ENCODE data around the gene ARL10.
A peak's percentile ranks its signal among the peaks of the same experiment; 100 is the strongest.

ARL10 gene

DNA sequence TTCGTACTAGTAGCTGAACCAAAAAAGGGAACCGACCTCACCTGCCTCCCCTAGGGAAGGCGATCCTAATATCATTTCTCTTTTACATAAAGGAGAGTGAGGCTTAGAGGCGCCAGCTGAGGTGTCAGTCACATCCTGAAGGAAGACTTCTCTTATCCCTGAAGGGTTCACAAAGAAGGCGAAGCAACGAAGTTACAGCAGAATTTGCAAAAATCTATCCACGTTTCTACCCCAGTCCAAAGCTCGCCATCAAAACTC lies 3.1 kb upstream of the ARL10 start:
- DNase-seq = no peak

DNA sequence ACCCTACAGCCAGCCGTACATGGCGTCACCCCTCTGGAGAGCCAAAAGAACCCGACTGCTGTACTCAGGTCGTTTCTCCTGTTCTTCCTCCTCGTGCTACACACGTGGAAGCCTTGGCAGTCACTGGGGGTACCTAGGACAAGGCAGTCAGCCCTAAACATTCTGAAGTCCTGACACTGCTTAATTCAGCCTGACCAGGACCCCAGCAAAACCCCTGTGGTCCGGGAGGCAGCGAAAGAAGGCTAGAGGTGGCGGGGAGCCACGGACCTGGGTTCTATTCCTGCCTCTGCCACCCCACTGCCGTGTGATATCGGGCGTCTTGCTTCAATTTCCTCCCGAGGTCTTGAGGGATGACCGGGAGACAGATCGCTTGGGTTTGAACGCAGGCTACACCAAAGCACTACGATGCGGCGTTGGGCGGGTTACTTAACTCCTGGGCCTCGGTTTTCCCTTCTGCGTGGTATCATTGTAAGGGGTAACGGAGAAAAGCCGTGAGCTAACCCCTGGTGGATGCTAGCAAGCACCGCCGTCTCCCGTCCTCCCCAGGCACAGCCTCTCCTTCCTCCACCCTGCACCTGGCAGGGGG lies 429 bp upstream of the ARL10 start:
- no peak for DNase-seq

DNA sequence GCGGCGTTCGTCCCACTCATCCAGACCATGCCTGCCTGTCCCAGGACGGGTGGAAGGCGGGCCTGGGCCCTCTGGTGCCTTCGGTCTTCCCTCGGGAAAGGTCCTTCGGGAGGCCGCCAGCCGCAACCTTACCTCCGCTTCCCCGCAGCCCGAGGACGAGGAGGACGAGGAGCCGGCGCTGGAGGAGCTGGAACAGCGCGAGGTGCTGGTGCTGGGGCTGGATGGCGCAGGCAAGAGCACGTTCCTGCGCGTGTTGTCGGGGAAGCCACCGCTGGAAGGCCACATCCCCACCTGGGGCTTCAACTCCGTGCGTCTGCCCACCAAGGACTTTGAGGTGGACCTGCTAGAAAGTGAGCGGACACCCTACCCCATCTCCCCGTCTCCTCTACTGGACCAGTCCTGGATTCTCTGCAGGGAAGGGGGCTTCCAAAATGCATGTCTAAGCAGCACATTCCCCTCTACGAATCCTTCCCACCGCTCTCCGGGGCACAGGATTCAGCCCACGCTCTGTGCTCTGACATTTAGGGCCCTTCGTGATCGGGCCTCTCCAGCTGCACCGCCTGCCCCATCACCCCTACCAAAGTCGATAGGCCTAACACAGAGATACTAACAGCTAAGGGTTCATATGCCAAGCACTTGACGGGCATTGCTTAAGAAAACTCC lies 1.1 kb downstream of the ARL10 start:
- DNase-seq = no peak

DNA sequence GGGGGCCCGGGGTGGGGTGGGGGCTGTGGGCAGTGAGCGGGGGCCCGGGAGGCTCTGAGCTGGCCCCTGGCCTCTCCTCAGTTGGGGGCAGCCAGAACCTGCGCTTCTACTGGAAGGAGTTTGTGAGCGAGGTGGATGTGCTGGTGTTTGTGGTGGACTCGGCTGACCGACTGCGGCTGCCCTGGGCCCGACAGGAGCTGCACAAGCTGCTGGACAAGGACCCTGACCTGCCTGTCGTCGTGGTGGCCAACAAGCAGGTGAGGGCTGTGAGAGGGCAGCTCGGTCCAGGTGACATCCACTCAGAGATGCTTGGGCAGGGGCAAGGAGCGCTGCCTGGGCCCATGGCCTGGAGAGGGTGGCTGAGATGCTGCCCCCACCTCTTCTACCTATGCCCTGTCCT lies 3.4 kb downstream of the ARL10 start:
- DNase-seq = no peak

DNA sequence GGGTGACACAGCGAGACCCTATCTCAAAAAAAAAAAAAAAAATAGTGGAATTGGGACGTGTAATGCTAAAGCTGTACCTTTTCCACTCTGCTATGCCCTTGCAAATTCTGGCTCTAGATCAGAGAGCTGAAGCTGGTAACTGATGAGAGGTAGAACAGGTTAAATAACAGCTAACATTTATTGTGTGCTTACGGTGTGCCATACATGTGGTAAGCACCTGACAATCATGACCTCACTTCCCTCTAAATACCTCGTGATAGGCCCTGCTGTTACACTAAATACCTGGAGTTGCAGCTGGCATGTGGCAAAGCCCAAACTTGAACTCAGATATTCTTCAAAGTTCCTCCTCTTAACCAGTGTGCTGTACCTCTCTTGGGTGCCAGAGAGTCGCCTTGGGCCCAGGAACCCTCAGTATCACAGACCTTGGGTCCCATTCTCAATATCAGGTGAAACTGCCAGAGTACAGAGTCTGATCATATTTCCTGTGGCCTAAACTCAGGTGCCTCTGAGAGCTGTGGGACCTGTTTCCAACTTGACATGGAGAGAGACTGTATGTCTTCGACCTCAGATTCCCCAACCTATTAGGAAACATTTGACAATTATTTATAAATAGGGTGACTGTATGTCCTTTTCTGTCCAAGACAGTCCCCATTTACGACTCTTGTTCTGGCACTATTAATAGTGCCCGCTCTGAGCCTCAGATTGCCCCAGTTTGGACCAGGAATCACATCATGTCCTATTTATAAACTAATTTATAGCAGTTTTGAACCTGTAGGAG lies 4.8 kb downstream of the ARL10 start:
- DNase-seq = no peak

DNA sequence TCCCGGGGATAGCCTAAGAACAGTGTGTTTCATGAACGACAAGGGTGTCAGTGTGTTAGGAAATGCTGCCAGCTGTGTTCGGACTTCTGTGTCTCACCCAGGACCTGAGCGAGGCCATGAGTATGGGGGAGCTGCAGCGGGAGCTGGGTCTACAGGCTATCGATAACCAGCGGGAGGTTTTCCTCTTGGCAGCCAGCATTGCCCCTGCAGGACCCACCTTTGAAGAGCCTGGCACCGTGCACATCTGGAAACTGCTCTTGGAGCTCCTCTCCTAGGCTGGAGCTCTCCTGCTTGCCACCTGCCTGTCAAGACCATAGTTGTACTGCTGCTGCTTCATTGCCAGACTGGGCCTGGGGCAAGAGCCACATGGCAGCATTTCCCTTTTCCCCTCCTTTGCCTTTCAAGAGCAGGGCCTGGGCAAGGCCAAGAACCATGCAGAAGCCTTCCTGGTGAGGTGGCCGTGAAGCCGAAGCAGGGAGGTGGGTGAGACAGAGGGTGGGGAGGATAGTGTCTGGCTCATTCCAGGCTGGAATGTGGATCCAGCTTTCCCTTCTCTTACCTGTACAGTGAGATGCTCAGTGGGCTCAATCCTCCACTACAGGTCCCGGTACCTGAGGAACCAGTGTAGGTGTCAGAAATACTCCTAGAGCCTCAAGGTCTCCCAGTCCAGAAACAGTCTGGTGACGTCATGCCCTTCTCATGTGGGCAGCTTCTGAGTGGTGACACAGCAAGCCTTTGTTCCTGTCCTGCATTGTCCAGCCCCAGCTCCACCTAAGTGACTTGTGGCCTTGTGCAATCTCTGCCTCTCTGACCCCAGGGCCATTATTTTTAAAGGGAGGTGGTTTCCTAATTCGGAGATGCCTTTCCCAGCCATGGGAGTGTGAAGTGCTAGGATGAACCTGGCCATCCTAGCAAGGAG lies 6.6 kb downstream of the ARL10 start:
- no peak for DNase-seq

DNA sequence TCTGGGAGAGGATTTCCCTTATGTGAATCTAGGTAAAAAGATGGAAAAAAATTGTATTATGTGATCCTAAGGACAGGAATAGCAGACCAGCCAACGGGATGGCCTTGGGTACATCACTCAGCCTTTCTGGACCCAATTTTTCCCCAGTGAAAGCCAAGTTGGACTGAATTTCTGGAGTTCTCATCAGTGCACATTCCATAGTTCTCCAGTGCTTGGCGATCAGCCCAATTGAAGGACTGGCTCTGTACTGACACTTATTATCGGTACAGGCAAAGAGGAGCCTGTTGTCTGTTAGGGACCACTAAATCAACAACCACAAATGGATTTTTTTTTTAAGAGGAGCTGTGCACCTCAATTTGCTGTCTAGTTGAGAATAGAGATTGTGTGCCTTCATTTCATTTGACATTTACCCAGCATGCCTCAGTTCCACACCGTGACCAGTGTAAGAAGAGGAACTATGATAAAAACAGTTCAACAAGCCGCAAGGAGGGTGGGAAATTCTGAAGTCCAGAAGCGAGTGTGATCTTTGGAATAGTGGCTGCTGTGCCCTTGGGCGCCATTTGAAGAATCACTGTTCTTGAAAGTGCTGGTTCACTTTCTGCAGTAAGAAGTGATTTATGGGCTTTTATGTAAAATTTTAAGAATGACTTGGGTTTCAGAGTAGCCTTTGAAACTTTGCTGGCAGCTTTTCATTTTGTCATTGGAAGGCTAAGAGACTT lies 8.0 kb downstream of the ARL10 start:
- no peak for DNase-seq

DNA sequence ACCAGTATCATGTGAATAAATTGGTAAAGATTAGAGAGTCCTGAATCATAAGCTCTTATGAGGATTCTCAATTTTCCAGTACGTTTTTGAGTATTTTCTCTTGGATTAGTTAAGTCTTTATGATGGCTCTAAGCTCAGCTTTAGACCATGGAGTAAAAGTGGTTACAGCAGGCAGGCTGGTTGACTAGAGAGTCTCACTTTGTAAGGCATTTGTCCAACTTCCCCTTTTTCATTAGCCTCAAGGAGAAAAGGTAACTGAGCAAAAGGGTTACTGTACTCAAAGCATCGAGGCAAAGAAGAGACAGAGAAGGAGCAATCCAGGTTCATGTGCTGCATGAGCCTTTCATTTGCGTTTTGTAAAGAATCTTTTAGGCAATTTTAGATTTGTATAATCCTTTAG lies 14.6 kb downstream of the ARL10 start:
- DNase-seq = no peak

DNA sequence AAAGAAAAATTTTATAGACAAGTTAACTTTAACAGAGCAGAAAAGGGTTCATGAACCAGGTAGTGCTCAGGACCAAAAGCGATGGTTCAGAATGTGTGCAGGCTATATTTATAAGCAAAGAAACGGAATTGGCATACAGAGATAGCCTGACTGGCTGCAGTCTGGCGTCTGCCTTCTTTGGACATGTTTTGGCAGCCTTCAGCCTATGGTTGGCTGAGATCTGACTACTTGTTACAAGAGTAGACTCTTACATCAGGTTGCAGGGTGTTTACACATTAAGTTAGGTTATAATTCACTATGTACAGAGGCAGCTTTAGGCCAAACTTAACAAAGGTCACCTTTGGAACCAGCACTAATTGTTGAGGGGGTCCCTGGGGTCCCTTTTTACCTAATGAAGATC lies 16.1 kb downstream of the ARL10 start:
- DNase-seq = no peak

DNA sequence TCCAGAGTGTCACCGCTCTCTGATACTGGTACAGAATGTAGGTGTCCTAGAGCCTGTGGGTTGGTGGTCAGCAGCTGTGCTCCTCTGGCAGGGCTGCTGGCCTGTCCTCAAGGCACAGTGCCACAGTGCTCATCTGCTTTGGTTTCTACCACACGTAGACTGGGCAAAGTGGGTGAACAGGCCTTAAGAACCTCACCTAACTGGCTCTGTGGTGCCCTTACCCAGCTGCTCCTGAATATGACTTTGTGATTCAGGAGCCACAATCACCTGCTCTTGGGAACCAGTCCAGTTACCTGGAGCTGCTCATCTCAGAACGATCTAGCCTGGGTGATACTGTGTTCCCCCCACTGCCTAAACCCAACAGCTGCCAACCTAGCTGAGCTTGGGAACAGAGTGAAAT lies 16.7 kb downstream of the ARL10 start:
- DNase-seq = no peak

DNA sequence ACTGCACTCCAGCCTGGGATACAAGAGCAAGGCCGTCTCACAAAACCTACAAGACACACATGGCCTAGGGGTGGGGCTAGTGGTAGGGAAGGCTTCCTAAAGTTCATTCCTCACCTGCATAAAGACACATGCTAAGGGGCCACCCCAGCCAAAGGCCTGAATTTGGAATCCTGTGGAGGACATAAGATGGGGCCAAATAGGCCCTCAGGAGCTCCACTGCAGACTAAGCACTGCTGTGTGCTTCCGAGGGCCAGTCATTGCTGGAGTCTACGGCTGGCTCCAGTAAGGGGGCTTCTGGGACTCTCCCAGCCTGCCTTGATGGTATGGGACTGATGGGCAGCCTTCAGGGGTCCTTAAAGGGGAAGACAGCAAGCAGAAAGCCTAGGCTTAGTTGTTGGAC lies 17.4 kb downstream of the ARL10 start:
- no peak for DNase-seq

DNA sequence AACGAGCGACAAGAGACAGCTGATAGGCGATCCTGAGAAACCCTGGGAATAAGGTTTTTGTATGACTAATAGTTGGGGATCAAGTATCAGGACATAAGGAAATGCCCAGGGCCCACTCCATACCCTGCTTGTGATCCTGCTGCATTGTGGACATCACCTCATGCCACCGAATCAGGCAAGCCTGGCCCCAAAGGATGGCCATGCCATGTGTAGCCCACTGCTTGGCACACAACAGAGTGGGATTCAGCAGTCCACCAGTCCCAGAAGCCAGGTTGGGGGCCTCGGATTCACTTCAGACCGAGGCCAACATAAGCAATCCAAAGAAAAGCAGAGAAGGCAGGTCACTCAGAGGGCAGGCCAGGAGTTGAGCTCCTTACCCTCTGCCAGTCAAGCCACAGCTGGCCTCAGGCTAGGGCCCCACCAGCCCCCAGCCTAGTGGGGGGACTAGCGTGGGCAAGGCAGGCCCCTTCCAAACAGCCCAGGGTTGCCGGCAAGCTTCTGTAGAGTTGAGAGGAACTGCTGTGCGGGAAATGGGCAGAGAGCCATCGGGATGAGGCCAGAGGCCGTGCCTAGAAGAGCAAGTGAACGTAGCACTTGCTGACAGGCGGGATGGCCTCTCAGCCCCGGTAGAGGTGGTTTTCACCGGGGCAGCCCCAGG lies 18.1 kb downstream of the ARL10 start:
- no peak for DNase-seq

DNA sequence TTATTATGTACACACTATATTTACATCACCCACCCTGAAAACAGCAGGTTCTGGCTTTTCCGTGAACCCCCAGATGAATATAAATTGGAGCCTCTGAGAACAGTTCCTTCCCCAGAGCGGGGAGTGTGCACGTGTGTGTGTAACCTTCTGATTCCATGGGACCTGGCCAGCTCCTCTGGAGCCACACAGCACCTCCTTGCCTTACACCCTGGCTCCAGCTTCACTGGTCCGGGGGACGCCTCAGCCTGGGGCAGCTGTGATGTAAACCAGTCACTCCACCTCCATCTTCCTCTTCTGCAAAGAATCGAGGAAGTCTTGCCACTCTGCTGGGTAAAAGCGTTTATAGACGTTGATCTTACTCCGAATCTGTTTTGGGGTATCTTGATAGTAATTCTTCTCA lies 18.7 kb downstream of the ARL10 start:
- no peak for DNase-seq

DNA sequence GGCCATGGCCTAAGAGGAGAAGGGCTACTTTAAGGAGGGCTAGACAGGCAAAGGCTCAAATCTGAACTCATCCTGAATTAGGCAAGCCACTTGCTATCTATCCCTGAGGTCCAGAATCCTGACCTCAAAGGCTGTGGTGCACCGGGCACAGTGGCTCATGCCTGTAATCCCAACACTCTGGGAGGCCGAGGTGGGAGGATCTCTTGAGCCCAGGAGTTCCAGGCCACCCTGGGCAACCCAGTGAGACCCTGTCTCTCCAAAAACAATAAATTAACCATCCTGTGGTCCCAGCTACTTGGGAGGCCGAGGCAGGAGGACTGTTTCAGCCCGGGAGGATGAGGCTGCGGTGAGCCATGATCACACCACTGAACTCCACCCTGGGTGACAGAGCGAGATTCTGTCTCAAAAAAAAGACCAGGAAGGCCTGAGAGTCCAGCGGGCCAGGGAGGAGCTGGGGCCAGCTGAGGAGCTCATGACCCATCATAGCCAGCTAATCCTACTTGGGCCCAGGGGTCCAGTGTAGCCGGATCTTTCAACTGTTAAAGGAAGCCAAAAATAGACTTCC lies 19.2 kb downstream of the ARL10 start:
- DNase-seq = no peak

DNA sequence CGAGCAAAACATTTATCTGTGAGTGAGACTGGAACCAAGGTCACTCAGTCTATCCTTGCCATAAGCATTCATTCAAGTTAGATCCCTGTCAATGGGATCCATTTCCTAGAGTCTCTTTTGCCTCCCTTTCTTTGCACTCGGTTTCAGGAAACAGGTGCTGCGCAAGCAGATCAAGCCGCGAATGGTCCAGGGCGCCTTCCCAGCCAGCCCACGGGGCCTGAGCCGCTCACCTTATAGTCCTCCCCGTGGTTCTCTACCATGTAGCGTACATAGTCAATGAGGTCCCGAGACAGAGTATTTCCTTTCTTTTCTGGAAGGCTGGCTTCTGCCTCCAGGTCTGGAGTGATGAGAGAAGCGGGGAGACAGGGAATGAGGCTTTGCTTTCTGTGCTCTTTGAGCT lies 19.7 kb downstream of the ARL10 start:
- no peak for DNase-seq

DNA sequence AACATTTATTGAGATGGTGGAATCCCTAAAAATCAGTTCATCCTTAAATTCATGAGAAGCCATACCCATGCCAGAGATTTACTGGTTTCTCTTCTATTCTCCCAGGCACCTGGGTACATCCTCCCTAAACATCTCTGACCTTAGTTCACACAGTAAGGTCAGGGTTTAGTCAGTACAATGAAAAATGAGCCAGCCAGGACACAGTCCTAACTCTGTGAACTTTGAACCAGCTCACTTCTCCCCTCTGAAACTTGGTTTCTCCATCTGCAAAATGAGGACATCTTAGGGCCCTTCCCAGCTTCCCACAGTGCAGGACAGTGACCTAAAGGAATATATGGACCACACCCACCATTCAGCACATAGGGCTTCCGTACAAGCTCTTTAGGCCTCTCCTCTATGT lies 21.2 kb downstream of the ARL10 start:
- DNase-seq = no peak

DNA sequence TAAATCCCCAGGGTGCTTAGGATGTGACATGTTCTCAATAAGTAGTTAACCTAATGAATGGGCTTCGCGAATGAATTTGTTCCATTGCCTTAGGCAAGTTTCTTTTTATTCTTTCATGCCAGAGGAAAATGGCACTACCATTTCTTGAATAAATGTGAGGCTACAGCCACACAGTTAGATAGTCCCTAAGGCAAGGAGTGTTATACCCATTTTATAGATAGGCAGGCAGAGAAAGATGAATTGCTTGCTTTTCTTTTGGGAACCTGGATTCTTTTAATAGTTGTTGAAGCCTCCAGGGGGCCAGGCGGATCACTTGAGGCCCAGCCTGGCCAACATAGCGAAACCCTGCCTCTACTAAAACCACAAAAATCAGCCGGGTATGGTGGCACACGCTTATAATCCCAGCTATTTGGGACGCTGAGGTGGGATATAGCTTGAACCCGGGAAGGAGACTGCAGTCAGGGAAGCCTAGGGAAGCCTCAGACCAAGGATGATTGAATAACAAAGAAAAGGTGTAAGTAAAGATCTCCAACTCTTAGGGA lies 22.2 kb downstream of the ARL10 start:
- DNase-seq = no peak

DNA sequence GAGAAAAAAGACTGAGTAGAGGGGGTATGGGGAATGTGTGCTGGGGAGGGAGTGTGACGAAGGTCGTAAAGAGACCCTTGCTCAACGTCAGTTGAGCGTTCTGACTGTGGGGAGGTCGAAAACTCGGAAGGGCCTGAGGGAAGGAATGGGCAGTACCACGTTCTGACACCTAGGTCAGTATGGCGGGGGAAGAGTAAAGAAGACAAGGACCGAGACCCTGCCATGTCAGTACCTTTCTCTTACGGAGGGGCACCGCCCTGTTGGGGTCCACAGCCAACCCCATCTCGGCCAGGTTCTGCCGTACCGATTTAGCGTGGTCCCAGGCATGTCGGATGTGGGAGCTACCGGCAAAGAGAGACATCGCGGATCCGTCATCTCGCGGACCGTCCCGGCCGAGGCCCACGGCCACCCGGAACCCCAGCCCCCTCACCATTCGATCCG lies 22.7 kb downstream of the ARL10 start:
- DNase-seq = peak; percentile 6 to 34

DNA sequence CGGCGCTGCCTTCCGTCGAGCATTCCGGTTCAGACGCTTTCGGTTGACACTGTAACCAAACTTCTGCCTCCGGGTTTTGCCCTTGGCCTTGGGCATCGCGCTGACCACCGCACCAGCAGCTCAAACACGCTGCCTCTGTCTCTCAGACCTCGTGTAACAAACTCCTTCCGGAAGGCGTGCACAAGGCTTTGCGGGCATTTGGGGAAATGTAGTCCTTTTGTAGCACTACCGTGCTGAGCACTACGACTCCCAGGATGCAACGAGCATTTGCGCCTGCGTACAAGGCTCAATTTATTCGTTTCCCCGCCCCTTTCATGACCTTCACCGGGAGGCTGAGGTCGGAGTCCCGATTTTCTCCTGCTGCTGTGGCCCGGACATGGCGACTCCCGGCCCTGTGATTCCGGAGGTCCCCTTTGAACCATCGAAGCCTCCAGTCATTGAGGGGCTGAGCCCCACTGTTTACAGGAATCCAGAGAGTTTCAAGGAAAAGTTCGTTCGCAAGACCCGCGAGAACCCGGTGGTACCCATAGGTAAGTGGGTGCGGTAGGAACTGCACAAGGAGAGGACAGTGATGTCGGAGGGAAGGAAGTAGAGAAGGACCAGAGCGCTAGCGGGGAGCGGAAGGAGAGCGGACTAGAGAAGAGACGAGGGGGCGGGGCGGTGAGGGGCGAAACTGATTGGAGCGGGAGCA lies 23.3 kb downstream of the ARL10 start, which contains the start of the genes HIGD2A and NOP16:
HIGD2A (plus strand) TSS at position 308 of the 691 bp plus-strand sequence; CDS start at position 377, 69 bp downstream.
NOP16 (minus strand) TSS at position 155 of the 691 bp plus-strand sequence; CDS start at position 96, 59 bp downstream.
- DNase-seq = peak; percentile 98
